GM21381 (cell line): Measurements from ENCODE around the gene DTX3L.
"Not testable (repeated sequence)": the region's sequence is repeated elsewhere in the genome, so short reads cannot be mapped to it uniquely, and the experiment has no call there.

Experiments used
- ATAC-seq: cut with Tn5 transposase; IDR thresholded peaks from one replicate; pipeline ENCODE4 v1.9.1; 2021; ENCODE audit warnings: mild to moderate bottlenecking, moderate library complexity; ENCODE audit not compliant: unreplicated experiment

Gene DTX3L

GRCh38 chr3:122560680-122561079 lies 3.5 kb upstream of the DTX3L start:
- ATAC-seq: no peak

GRCh38 chr3:122562923-122563716 lies 1.0 kb upstream of the DTX3L start:
- ATAC-seq: no peak

GRCh38 chr3:122563717-122564025 lies 467 bp upstream of the DTX3L start:
- peak; percentile 10 for ATAC-seq

GRCh38 chr3:122568131-122568530 lies 4.0 kb downstream of the DTX3L start:
- not testable (repeated sequence) for ATAC-seq

GRCh38 chr3:122568755-122569154 lies 4.6 kb downstream of the DTX3L start:
- ATAC-seq: no peak

- no peak for ATAC-seq
These were observed 8.8 kb downstream of the DTX3L start for GRCh38 chr3:122572940-122573412.

- ATAC-seq: peak; percentile 81
These were observed 12.2 kb downstream of the DTX3L start for GRCh38 chr3:122576174-122576940.

- no peak for ATAC-seq
These were observed 13.4 kb downstream of the DTX3L start, which contains the start of gene PARP15 for GRCh38 chr3:122577409-122578031. Gene PARP15 (plus strand): TSS chr3:122577650. CDS start chr3:122577668, 18 bp downstream.

GRCh38 chr3:122578069-122578740 lies 14.1 kb downstream of the DTX3L start:
- ATAC-seq: no peak

- no peak for ATAC-seq
These were observed 16.3 kb downstream of the DTX3L start for GRCh38 chr3:122580470-122580869.

- ATAC-seq: no peak
These were observed 17.5 kb downstream of the DTX3L start for GRCh38 chr3:122581622-122582021.

GRCh38 chr3:122582390-122582789 lies 18.3 kb downstream of the DTX3L start:
- no peak for ATAC-seq

- ATAC-seq: no peak
These were observed 22.0 kb downstream of the DTX3L start for GRCh38 chr3:122586098-122586497.

- no peak for ATAC-seq
These were observed 22.8 kb downstream of the DTX3L start for GRCh38 chr3:122586773-122587485.

GRCh38 chr3:122587572-122587971 lies 23.4 kb downstream of the DTX3L start:
- no peak for ATAC-seq

GRCh38 chr3:122589297-122589696 lies 25.2 kb downstream of the DTX3L start:
- peak; percentile 68 for ATAC-seq

- no peak for ATAC-seq
These were observed 26.5 kb downstream of the DTX3L start for GRCh38 chr3:122590610-122591009.

GRCh38 chr3:122594025-122594424 lies 29.9 kb downstream of the DTX3L start:
- no peak for ATAC-seq

GRCh38 chr3:122598151-122598550 lies 34.0 kb downstream of the DTX3L start:
- no peak for ATAC-seq

- no peak for ATAC-seq
These were observed 34.4 kb downstream of the DTX3L start for GRCh38 chr3:122598556-122598955.
